Stimulated activated CD8-positive, alpha-beta memory T cell treated with anti-CD3 and anti-CD28 coated beads, Interleukin-12 subunit alpha, Interleukin-12 subunit beta, amount 100 ng/mL, for 24 hours (primary cell): ENCODE results near the gene PPARD.
"Not testable (repeated sequence)": the region's sequence is repeated elsewhere in the genome, so short reads cannot be mapped to it uniquely, and the experiment has no call there.

Experiments
- DNase-seq: peaks from one replicate; pipeline ENCODE4 v3.0.0-alpha.2; 2020; ENCODE audit errors: extremely low read depth

The PPARD gene

DNA sequence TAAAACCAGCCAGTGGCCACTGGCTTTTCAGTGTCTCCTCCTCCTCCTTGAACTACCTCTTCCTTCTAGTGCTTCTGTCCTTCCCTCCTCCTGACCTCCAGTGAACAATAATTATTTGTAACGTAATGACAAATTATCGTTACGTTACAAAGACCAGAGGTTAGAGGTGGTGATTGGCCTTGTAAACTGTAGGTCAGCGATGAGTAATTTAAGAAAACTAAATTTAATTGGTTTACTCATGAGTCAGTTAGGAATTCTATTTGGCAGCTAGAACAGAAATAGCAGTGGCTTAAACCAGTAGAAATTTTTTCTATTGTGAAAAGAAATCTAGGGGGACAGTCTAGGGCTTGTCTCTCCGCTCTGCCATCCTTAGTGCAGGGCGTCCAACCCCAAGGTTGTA, 38.8 kb downstream of the PPARD start:
- no peak for DNase-seq

GRCh38 chr6:35382015-35382414, 39.7 kb downstream of the PPARD start:
- no peak for DNase-seq

DNA sequence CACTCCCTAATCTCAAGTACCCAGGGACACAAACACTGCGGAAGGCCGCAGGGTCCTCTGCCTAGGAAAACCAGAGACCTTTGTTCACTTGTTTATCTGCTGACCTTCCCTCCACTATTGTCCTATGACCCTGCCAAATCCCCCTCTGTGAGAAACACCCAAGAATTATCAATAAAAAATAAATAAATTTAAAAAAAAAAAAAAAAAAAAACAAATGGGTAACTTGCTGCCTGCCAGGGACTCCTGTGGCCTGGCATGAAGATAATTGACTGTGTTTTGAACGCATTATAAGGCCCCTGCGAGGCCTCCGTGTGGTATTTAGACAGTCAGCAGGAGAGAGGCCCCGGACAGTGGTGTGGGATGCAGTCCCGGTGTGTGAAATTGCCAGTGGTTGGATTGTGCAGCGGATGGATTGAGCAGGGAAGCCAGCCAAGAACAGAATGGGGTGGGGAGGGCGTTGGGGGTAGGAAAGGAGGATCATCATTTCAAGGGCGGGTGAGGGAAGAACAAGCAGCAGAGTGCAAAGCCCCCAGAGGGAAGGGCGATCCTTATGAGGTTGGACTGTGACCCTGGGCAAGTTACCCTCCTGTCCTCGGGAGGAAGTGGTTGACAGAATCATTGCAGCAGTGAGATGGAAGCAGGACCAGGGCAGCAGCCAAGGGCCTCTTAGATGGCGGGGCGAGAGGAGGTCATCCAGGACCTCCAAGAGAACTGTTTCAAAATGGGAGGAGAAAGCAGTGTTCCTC, 43.3 kb downstream of the PPARD start:
- DNase-seq = no peak

GRCh38 chr6:35386989-35387388, 44.6 kb downstream of the PPARD start:
- no peak for DNase-seq

DNA sequence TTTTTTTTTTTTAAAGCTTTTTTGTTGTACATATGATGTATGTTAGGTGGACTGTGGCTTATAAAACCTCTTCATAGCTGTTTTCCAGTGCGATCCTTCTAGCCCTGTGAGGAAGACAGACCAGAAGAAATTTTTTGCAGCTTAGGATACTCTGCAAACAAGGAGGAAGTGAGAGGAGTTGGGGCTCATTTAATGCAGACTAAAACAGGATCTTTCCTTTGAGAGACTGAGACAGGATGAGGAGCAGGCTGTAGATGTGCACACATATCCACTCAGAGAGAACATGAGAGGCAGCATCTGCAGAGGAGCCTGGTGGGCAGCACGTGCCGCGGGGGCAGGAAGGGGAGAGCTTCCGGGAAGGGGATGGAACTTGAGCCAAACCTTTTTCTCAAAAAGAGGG, 45.7 kb downstream of the PPARD start:
- DNase-seq = no peak

GRCh38 chr6:35388772-35389352, 46.5 kb downstream of the PPARD start:
- DNase-seq = no peak

DNA sequence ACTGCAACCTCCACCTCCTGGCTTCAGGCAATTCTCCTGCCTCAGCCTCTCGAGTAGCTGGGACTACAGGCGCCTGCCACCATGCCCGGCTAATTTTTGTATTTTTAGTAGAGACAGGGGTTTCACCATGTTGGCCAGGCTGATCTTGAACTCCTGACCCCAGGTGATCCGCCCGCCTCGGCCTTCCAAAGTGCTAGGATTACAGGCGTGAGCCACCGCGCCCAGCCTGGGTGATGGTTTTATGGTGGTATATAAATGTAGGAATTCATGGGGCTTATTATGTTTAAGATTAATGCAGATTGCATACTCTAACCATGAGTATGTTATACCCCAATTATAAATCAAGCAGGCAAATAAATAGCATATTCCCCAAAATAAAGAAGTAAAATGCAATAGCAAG, 47.0 kb downstream of the PPARD start:
- DNase-seq = not testable (repeated sequence)

- no peak for DNase-seq
Observed at GRCh38 chr6:35391240-35391968, 49.0 kb downstream of the PPARD start.

GRCh38 chr6:35392111-35392702, 49.8 kb downstream of the PPARD start:
- no peak for DNase-seq

GRCh38 chr6:35392773-35393672, 50.7 kb downstream of the PPARD start:
- no peak for DNase-seq

GRCh38 chr6:35396991-35397390, 54.6 kb downstream of the PPARD start:
- no peak for DNase-seq

- DNase-seq = no peak
Observed at GRCh38 chr6:35397806-35398418, 55.6 kb downstream of the PPARD start.

- no peak for DNase-seq
Observed at GRCh38 chr6:35398526-35398925, 56.2 kb downstream of the PPARD start.

GRCh38 chr6:35400111-35400510, 57.8 kb downstream of the PPARD start:
- no peak for DNase-seq

GRCh38 chr6:35400901-35401311, 58.5 kb downstream of the PPARD start:
- DNase-seq = no peak

DNA sequence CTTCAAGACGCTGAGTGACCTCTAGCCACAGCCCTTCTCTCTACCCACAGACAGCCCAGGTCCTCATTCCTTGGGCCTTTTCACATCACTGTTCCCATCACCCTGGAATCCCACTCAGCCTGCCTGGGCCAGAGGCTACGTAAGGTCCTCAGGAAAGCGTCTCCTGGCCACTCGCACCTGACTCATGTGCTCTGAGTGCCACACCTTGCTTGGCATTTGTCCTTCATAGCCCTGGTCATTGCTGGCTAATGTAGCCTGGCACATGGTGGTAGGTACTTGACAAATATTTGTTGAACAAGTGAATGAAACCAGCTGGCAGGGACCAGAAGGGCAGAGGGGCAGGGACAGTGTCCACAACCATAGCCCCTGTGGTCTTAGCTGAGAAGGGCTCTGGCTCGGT, 59.2 kb downstream of the PPARD start:
- no peak for DNase-seq

GRCh38 chr6:35402136-35402855, 59.9 kb downstream of the PPARD start:
- no peak for DNase-seq

- DNase-seq = no peak
Observed at GRCh38 chr6:35402856-35403191, 60.5 kb downstream of the PPARD start.

- no peak for DNase-seq
Observed at GRCh38 chr6:35403544-35404442, 61.4 kb downstream of the PPARD start.
